ENCODE results near the gene KLK4. TPM values are rescaled to one million over a fixed set of nuclear protein-coding genes. Genes with fewer than 3 reads are reported as not detected.

Gene KLK4
- total RNA-seq, 1 experiment from 2014 or later, result 0.48 TPM

DNA sequence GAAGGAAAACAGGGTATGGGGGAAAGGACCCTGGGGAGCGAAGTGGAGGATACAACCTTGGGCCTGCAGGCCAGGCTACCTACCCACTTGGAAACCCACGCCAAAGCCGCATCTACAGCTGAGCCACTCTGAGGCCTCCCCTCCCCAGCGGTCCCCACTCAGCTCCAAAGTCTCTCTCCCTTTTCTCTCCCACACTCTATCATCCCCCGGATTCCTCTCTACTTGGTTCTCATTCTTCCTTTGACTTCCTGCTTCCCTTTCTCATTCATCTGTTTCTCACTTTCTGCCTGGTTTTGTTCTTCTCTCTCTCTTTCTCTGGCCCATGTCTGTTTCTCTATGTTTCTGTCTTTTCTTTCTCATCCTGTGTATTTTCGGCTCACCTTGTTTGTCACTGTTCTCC lies 53.8 kb downstream of the KLK4 start:
- no peak for DNase-seq
- no peak overlapping the region for H3K23ac ChIP-seq (ENCODE audit: insufficient read length, low read depth, low read length)
- no peak overlapping the region for H2AFZ ChIP-seq (ENCODE audit: low read length)
- no peak overlapping the region for H2BK5ac ChIP-seq (ENCODE audit: insufficient read length, low read length)
- no peak overlapping the region for H4K8ac ChIP-seq (replicated peaks; ENCODE audit: insufficient read length, low read depth, low read length)
- H2BK15ac ChIP-seq (ENCODE audit: low read depth, low read length), result no peak overlapping the region
- no peak overlapping the region for H3K27ac Mint-ChIP-seq
- no peak overlapping the region for H3K4ac ChIP-seq (ENCODE audit: low read depth, low read length)
- WGBS (ENCODE audit: extremely low coverage, insufficient read length, low lambda C conversion rate), result no CpG with 5 or more reads among the region's 6 CpGs
- H3K18ac ChIP-seq (ENCODE audit: insufficient read length, low read depth, low read length), result no peak overlapping the region
- H3K9ac ChIP-seq (ENCODE audit: extremely low read depth, insufficient read length, low read length), result no peak overlapping the region
- no peaks in the 10 kb centered on the region for H3K79me1 ChIP-seq (ENCODE audit: insufficient read depth, low read depth, low read length, poor library complexity, severe bottlenecking)
- peaks cover 3 to 4% of the 10 kb centered on the region in 2 experiments; a peak in 2 of 5 replicates for H3K9me3 Mint-ChIP-seq
- no peaks in the 10 kb centered on the region for H3K27me3 ChIP-seq (ENCODE audit: insufficient read depth, low read length)
- H4K20me1 ChIP-seq (ENCODE audit: control insufficient read depth, insufficient read depth, insufficient read length), result no peaks in the 10 kb centered on the region
- H3K4me1 ChIP-seq (ENCODE audit: insufficient read depth, low read length), result peaks cover 8% of the 10 kb centered on the region; the same call in 1 of the 2 replicates
- no peak overlapping the region for H4K5ac ChIP-seq (ENCODE audit: insufficient read length, low read depth, low read length)
- no peak overlapping the region for H2AK5ac ChIP-seq (ENCODE audit: insufficient read length, low read length)
- no peak for TF ChIP-seq CTCF (conservative IDR thresholded peaks at IDR 0.05)
- H3K27ac ChIP-seq (ENCODE audit: insufficient read length, low read depth, low read length), result no peak overlapping the region
- no peak overlapping the region for H3K56ac ChIP-seq (ENCODE audit: insufficient read length, low read depth, low read length)
- no peak overlapping the region for H3K14ac ChIP-seq (ENCODE audit: insufficient read depth, low read length)
- H2BK12ac ChIP-seq (ENCODE audit: insufficient read length, low read depth, low read length), result no peak overlapping the region
- H3K23me2 ChIP-seq (ENCODE audit: insufficient read length, low read depth, low read length, poor library complexity, severe bottlenecking), result no peaks in the 10 kb centered on the region
- no peak overlapping the region for H3T11ph ChIP-seq (ENCODE audit: low read length)
- no peak overlapping the region for H3K4me2 ChIP-seq (ENCODE audit: insufficient read depth, insufficient read length, low read length)
- H3K4me3 Mint-ChIP-seq, result no peak overlapping the region; a peak in 1 of 5 replicates
- H4K91ac ChIP-seq (ENCODE audit: insufficient read length, low read depth, low read length), result no peak overlapping the region
- H3K36me3 Mint-ChIP-seq (ENCODE audit: insufficient read depth in 1 of 3, low read depth in 3 of 3), result no peaks in the 10 kb centered on the region; a peak in 1 of 7 replicates
- no peaks in the 10 kb centered on the region for H3K9me3 ChIP-seq (ENCODE audit: control insufficient read depth, low read depth, low read length)
- H3K79me2 ChIP-seq (ENCODE audit: insufficient read depth, low read length), result no peaks in the 10 kb centered on the region
- H3K4me1 Mint-ChIP-seq, result peaks cover 12 to 21% of the 10 kb centered on the region in 2 experiments
- no peak overlapping the region for H2BK120ac ChIP-seq (ENCODE audit: low read depth, low read length, poor library complexity, severe bottlenecking)
- H3K27me3 Mint-ChIP-seq (ENCODE audit: low read depth), result peaks cover 78% of the 10 kb centered on the region
- no peak overlapping the region for H2BK20ac ChIP-seq (ENCODE audit: low read depth, low read length, poor library complexity, severe bottlenecking)

Other genes with a start within 250 kb of the KLK4 start
- gene SHANK1, start 191.6 kb downstream of the KLK4 start, total RNA-seq (2021), result 1.4 and 1.7 TPM in 2 replicates
- 3.8 and 3.9 TPM in 2 replicates for gene CLEC11A, start 188.0 kb downstream of the KLK4 start, total RNA-seq (2021)
- not detected in 2 replicates for gene GPR32, start 140.9 kb downstream of the KLK4 start, total RNA-seq (2021)
- not detected in 2 replicates for gene ACP4, start 121.0 kb downstream of the KLK4 start, total RNA-seq (2021)
- 2.1 and 2.3 TPM in 2 replicates for gene KLK1, start 87.6 kb downstream of the KLK4 start, total RNA-seq (2021)
- gene KLK15, start 77.8 kb downstream of the KLK4 start, total RNA-seq (2021), result not detected in 2 replicates
- not detected in 2 replicates for gene KLK3, start 56.5 kb downstream of the KLK4 start, total RNA-seq (2021)
- gene KLK2, start 38.0 kb downstream of the KLK4 start, total RNA-seq (2021), result not detected in 2 replicates
- not detected in 2 replicates for gene KLK5, start 41.6 kb upstream of the KLK4 start, total RNA-seq (2021)
- 2.6 and 3.4 TPM in 2 replicates for gene KLK6, start 58.2 kb upstream of the KLK4 start, total RNA-seq (2021)
- gene KLK7, start 72.5 kb upstream of the KLK4 start, total RNA-seq (2021), result 0.13 and 0.52 TPM in 2 replicates
- 2.7 and 2.9 TPM in 2 replicates for gene KLK8, start 90.2 kb upstream of the KLK4 start, total RNA-seq (2021)
- 1.3 and 1.4 TPM in 2 replicates for gene KLK10, start 108.3 kb upstream of the KLK4 start, total RNA-seq (2021)
- not detected in 2 replicates for gene KLK11, start 115.2 kb upstream of the KLK4 start, total RNA-seq (2021)
- not detected in 2 replicates for gene KLK12, start 123.6 kb upstream of the KLK4 start, total RNA-seq (2021)
- 3.0 and 4.2 TPM in 2 replicates for gene KLK13, start 153.7 kb upstream of the KLK4 start, total RNA-seq (2021)
- gene KLK14, start 171.5 kb upstream of the KLK4 start, total RNA-seq (2021), result 0.26 and 0.46 TPM in 2 replicates
- gene CTU1, start 197.0 kb upstream of the KLK4 start, total RNA-seq (2021), result 8.0 and 8.8 TPM in 2 replicates
- not detected in 2 replicates for gene SIGLEC9, start 213.5 kb upstream of the KLK4 start, total RNA-seq (2021)
- gene SIGLEC7, start 230.9 kb upstream of the KLK4 start, total RNA-seq (2021), result not detected in 2 replicates

Data from H9 (cell line).